GM12878 (cell line): ENCODE data around the gene CALD1.

ENCODE experiments used
- CTCF ChIP-seq, 3 experiments: IDR thresholded peaks in 2 of 3; conservative IDR thresholded peaks in 1 of 3; 2 replicates each; pipeline ENCODE4 v1.5.1; 2011; ENCODE audit warnings: low read depth in 3 of 3, low read length in 3 of 3, mild to moderate bottlenecking in 3 of 3, control low read depth in 2 of 3, moderate library complexity in 2 of 3, inconsistent platforms in 1 of 3, mixed read lengths in 1 of 3; ENCODE audit not compliant: control insufficient read depth in 2 of 3, insufficient read depth in 1 of 3; ENCODE audit errors: extremely low read depth in 1 of 3
- EZH2 ChIP-seq: IDR thresholded peaks from 2 replicates; pipeline ENCODE4 v1.6.1; 2012; ENCODE audit warnings: low read depth, mild to moderate bottlenecking, control low read depth, inconsistent platforms, low read length, borderline replicate concordance; ENCODE audit not compliant: control insufficient read depth
- POLR2A ChIP-seq: IDR thresholded peaks from 2 replicates; pipeline ENCODE4 v1.6.1; 2011; ENCODE audit warnings: low read depth, mild to moderate bottlenecking, low read length
- RAD51 ChIP-seq: fragments of 450-650 bp; IDR thresholded peaks from 2 replicates; pipeline ENCODE4 v1.6.1; 2016; ENCODE audit warnings: moderate library complexity, mild to moderate bottlenecking, inconsistent platforms
- ZBTB40 ChIP-seq: fragments of 450-650 bp; IDR thresholded peaks from 2 replicates; pipeline ENCODE4 v1.6.1; 2016; ENCODE audit warnings: mild to moderate bottlenecking, moderate library complexity, borderline replicate concordance

DNA sequence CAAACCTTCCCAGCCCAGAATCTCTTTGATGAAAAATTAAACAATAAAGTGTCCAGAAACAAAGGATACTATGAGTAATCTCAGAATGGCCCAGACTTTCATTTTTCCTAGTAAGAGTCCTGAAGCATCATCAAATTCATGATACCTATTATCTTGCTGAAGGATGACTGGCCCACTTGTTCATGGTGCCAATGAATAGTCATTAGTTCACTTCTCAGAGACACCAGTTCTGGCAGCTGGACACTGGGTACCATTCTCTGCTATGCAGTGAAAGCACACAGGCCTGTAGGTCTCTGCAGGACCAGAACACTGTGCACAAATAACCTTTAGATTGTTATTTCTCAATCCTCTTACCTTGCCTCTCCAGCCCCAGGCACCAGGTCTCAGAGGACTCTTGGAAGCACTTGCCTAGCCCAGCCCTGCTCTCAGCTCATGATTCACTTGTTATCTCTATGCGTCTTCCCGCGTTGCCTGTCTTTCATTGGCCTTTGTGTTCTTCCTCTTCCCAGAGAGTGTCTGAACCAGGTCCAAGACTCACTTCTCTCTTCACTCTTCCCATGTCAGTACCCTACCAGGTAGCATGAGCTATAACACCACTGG, 108.8 kb downstream of the CALD1 start:
- TF ChIP-seq CTCF (IDR thresholded peaks at IDR 0.05 in 2 of 3, conservative IDR thresholded peaks at IDR 0.05 in 1 of 3; ENCODE audit: control insufficient read depth in 2 of 3, extremely low read depth in 1 of 3, insufficient read depth in 1 of 3, low read depth in 3 of 3, low read length in 3 of 3) = no peak
- TF ChIP-seq RAD51 = no peak
- no peak for TF ChIP-seq ZBTB40
- no peak for TF ChIP-seq EZH2
- no peak for TF ChIP-seq POLR2A
